OCI-LY3 (cell line): Measurements from ENCODE around the gene BMPER.

ENCODE experiments used
- H2AFZ ChIP-seq: fragments of 200-600, 300-600 bp; shearing (Covaris generic); 2 replicates; pipeline ENCODE4 v1.6.0; 2014; ENCODE audit warnings: antibody characterized with exemption, low read depth, low read length
- H3K27ac ChIP-seq: fragments of 200-600, 300-600 bp; sonication (generic); 2 replicates; pipeline ENCODE4 v1.5.1; 2014; ENCODE audit warnings: mild to moderate bottlenecking, low read length, moderate library complexity, mixed read lengths
- H3K27me3 ChIP-seq: fragments of 200-600, 300-600 bp; sonication (generic); 2 replicates; pipeline ENCODE4 v1.6.1; 2014; ENCODE audit warnings: low read depth, low read length, mixed read lengths
- H3K36me3 ChIP-seq: fragments of 200-600, 300-600 bp; sonication (generic); replicated peaks from 2 replicates; pipeline ENCODE3; 2014; ENCODE audit warnings: low read depth, low read length, mixed read lengths
- H3K4me1 ChIP-seq: fragments of 300-600, 200-600 bp; sonication (generic); 2 replicates; pipeline ENCODE4 v1.6.1; 2014; ENCODE audit warnings: low read length, mixed read lengths
- H3K4me2 ChIP-seq: fragments of 200-600, 300-600 bp; sonication (generic); 2 replicates; pipeline ENCODE4 v1.6.1; 2014; ENCODE audit warnings: low read length, mixed read lengths
- H3K4me3 ChIP-seq: fragments of 300-600, 200-600 bp; sonication (generic); 2 replicates; pipeline ENCODE4 v1.5.1; 2014; ENCODE audit warnings: antibody characterized with exemption, mild to moderate bottlenecking, low read length, moderate library complexity
- H3K79me2 ChIP-seq: fragments of 300-600, 200-600 bp; shearing (Covaris generic); 2 replicates; pipeline ENCODE4 v1.6.1; 2014; ENCODE audit warnings: mild to moderate bottlenecking, low read length, mixed read lengths
- H3K9ac ChIP-seq: fragments of 300-600, 200-600 bp; shearing (Covaris generic); 2 replicates; pipeline ENCODE4 v1.6.0; 2014; ENCODE audit warnings: mild to moderate bottlenecking, low read length, moderate library complexity
- H3K9me3 ChIP-seq: fragments of 200-600, 300-600 bp; shearing (Covaris generic); 2 replicates; pipeline ENCODE4 v1.6.1; 2014; ENCODE audit warnings: low read length, mixed read lengths; ENCODE audit not compliant: insufficient read depth
- H4K20me1 ChIP-seq: fragments of 200-600, 300-600 bp; sonication (generic); 2 replicates; pipeline ENCODE4 v1.6.1; 2016; ENCODE audit warnings: low read length, mixed read lengths; ENCODE audit not compliant: insufficient read depth
- CTCF ChIP-seq: fragments of 200-600, 300-600 bp; sonication (generic); IDR thresholded peaks from 2 replicates; pipeline ENCODE4 v1.5.1; 2014; ENCODE audit warnings: antibody characterized with exemption, low read length, low read depth
- EZH2phosphoT487 ChIP-seq: fragments of 200-600 bp; shearing (Covaris generic); IDR thresholded peaks from 2 replicates; pipeline ENCODE4 v1.6.1; 2018; ENCODE audit warnings: antibody characterized with exemption, mixed run types, low read depth

BMPER gene

GRCh38 chr7:33982425-33982786 lies 77.1 kb downstream of the BMPER start:
- TF ChIP-seq EZH2phosphoT487 (no peak), CTCF (0 out of 2 replicates have a peak, but pooled peaks have one; percentile 8)
- Histone ChIP-seq H3K27ac (no peak overlapping the region), H3K27me3 (no peaks in the 10 kb centered on the region), H3K4me2 (no peak overlapping the region), H3K36me3 (no peaks in the 10 kb centered on the region), H3K79me2 (no peaks in the 10 kb centered on the region), H2AFZ (no peak overlapping the region), H3K4me1 (no peaks in the 10 kb centered on the region), H3K9me3 (no peaks in the 10 kb centered on the region), H3K4me3 (no peak overlapping the region), H4K20me1 (no peaks in the 10 kb centered on the region), H3K9ac (no peak overlapping the region)

- H3K4me3 ChIP-seq = no peak overlapping the region
- H4K20me1 ChIP-seq = no peaks in the 10 kb centered on the region
- TF ChIP-seq CTCF (no peak), EZH2phosphoT487 (no peak)
- H3K27ac ChIP-seq = no peak overlapping the region
- H3K4me2 ChIP-seq = no peak overlapping the region
- no peaks in the 10 kb centered on the region for H3K79me2 ChIP-seq
- no peaks in the 10 kb centered on the region for H3K36me3 ChIP-seq
- H3K9ac ChIP-seq = no peak overlapping the region
- no peaks in the 10 kb centered on the region for H3K27me3 ChIP-seq
- H2AFZ ChIP-seq = no peak overlapping the region
- H3K9me3 ChIP-seq = no peaks in the 10 kb centered on the region
- H3K4me1 ChIP-seq = no peaks in the 10 kb centered on the region
These were observed 81.1 kb downstream of the BMPER start for GRCh38 chr7:33986451-33986850.

- no peaks in the 10 kb centered on the region for H3K4me1 ChIP-seq
- no peak for TF ChIP-seq CTCF
- TF ChIP-seq EZH2phosphoT487 = no peak
- H3K36me3 ChIP-seq = no peaks in the 10 kb centered on the region
- no peak overlapping the region for H3K4me2 ChIP-seq
- H3K27me3 ChIP-seq = no peaks in the 10 kb centered on the region
- H3K27ac ChIP-seq = no peak overlapping the region
- H2AFZ ChIP-seq = no peak overlapping the region
- H4K20me1 ChIP-seq = no peaks in the 10 kb centered on the region
- no peak overlapping the region for H3K4me3 ChIP-seq
- no peaks in the 10 kb centered on the region for H3K79me2 ChIP-seq
- no peak overlapping the region for H3K9ac ChIP-seq
- H3K9me3 ChIP-seq = no peaks in the 10 kb centered on the region
These were observed 81.9 kb downstream of the BMPER start for GRCh38 chr7:33986951-33987947.

- Histone ChIP-seq H3K4me1 (no peaks in the 10 kb centered on the region), H3K9me3 (no peaks in the 10 kb centered on the region), H3K27me3 (no peaks in the 10 kb centered on the region), H3K79me2 (no peaks in the 10 kb centered on the region), H3K4me2 (peak overlapping the region; percentile 15; the same call in 1 of the 2 replicates), H3K4me3 (no peak overlapping the region), H3K9ac (no peak overlapping the region), H3K36me3 (no peaks in the 10 kb centered on the region), H2AFZ (no peak overlapping the region), H3K27ac (no peak overlapping the region), H4K20me1 (no peaks in the 10 kb centered on the region)
- TF ChIP-seq CTCF (no peak), EZH2phosphoT487 (no peak)
These were observed 91.6 kb downstream of the BMPER start for GRCh38 chr7:33996899-33997298.
